NCI-H1436 (cell line): ENCODE results near the gene TRAPPC12.
"Not testable (repeated sequence)": the region's sequence is repeated elsewhere in the genome, so short reads cannot be mapped to it uniquely, and the experiment has no call there.

ENCODE experiments used
- DNase-seq: peaks from one replicate; lab custom pipeline; 2025; lab: John Stamatoyannopoulos, UW

Gene TRAPPC12

GRCh38 chr2:3454005-3454404 is 74.5 kb downstream of the TRAPPC12 start:
- not testable (repeated sequence) for DNase-seq

GRCh38 chr2:3454802-3455201 is 75.3 kb downstream of the TRAPPC12 start:
- DNase-seq: no peak

- no peak for DNase-seq
Measured at GRCh38 chr2:3456125-3456524, 76.6 kb downstream of the TRAPPC12 start.

GRCh38 chr2:3457524-3458395 is 78.3 kb downstream of the TRAPPC12 start:
- DNase-seq: no peak

GRCh38 chr2:3458396-3459184 is 79.1 kb downstream of the TRAPPC12 start:
- no peak for DNase-seq

GRCh38 chr2:3459185-3460015 is 79.9 kb downstream of the TRAPPC12 start:
- no peak for DNase-seq

- DNase-seq: no peak
Measured at GRCh38 chr2:3460156-3460555, 80.7 kb downstream of the TRAPPC12 start.

GRCh38 chr2:3460831-3461800 is 81.6 kb downstream of the TRAPPC12 start:
- no peak for DNase-seq

GRCh38 chr2:3461801-3462492 is 82.5 kb downstream of the TRAPPC12 start:
- DNase-seq: peak; percentile 40

- DNase-seq: no peak
Measured at GRCh38 chr2:3462493-3463104, 83.1 kb downstream of the TRAPPC12 start.

- no peak for DNase-seq
Measured at GRCh38 chr2:3463186-3463835, 83.8 kb downstream of the TRAPPC12 start.

- no peak for DNase-seq
Measured at GRCh38 chr2:3463944-3464343, 84.5 kb downstream of the TRAPPC12 start.

GRCh38 chr2:3464401-3465005 is 85.0 kb downstream of the TRAPPC12 start:
- no peak for DNase-seq

- no peak for DNase-seq
Measured at GRCh38 chr2:3465328-3465727, 85.8 kb downstream of the TRAPPC12 start.

GRCh38 chr2:3465844-3466481 is 86.5 kb downstream of the TRAPPC12 start:
- DNase-seq: no peak

GRCh38 chr2:3466482-3466863 is 87.0 kb downstream of the TRAPPC12 start:
- DNase-seq: no peak

GRCh38 chr2:3466966-3467365 is 87.5 kb downstream of the TRAPPC12 start:
- no peak for DNase-seq

GRCh38 chr2:3467654-3468053 is 88.2 kb downstream of the TRAPPC12 start:
- DNase-seq: no peak
